Stimulated activated CD4-positive, alpha-beta T cell treated with anti-CD3 and anti-CD28 coated beads, Interleukin-4, amount 100 ng/mL, for 4 hours (primary cell): ENCODE data around the gene DPH1.
"Not testable (repeated sequence)": the region's sequence is repeated elsewhere in the genome, so short reads cannot be mapped to it uniquely, and the experiment has no call there.

Source experiments
- DNase-seq, 2 experiments: peaks; one replicate each; pipeline ENCODE4 v3.0.0-alpha.2; 2020

The DPH1 gene

DNA sequence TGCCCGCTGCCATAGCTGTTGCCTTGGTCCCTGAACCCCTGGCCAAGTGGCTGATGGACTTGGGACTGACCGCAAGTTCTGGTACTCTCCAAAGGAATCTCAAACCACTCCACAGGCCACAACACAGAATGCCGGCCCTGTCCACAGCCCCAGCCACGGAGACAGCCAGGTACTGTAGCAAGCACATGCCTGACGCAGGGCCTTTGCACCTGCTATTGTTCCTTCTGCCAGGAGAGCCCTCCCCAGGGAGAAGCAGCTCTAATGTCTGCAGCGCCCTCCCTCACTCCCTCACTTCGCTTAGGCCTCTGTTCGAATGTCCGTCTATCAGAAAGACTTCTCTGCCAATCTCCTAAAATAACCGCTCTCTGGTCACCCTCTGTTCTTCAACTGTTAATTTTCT, 20.2 kb upstream of the DPH1 start:
- no peak for DNase-seq

DNA sequence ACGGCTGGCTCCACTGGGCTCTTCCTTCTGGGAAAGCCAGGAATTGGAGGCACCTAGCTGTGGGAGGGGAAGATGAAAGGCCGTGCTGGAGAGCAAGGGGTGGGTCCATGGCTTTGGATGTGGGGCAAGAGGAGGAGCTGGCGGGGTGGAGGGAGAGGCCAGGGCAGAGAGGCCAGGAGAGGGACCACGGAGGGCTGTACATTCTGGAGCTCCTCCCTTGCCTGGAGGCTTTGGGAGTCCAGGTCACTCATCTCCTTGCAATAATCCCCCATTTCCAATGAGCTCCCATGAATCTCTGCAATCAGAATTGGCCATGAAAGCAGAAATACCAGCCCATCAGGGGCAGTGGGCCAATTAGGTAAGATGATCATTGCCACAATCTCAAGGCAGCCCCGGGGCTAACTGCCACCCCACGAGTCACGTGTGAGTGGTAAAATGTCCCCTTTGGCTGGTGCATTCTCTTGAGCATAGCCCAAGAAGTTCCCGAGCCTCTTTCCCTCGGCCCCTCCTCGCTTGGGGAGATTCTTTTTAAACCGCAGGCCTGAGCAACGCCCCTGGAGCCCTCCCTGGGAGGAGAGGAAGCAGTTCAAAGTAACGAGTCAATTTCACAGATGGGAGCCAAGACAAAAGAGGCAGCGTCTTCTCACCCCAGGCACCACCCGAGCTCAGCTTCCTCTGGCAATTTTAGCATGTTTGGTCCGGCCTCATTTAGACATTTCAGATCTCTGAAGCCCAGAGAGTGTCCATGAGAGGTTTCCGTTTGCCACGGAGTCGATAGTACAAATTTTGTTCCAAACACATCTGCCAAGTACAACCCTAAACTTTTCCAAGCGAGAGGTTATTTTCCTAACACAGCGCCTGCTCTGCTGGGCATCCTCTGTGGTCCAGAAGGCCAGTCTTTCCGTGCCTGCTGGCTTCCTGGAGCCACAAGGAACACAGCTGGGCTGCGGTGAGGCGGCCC, 18.3 kb upstream of the DPH1 start:
- DNase-seq: no peak

DNA sequence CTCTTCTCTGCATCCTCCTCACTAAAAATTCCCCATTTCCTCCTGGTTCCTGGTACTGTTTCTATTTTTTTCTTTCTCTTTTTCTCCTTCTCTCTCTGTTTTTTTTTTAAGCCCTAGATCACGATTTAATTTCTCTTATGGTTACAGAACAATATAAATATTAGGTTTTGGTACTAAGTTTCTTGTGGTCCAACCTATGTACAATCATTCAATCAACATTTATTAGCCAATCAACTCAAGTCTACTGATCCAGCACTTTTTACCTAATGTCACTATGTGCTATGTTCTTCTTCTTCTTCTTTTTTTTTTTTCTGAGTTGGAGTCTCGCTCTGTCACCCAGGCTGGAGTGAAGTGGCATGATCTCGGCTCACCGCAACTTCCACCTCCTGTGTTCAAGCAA, 17.5 kb upstream of the DPH1 start:
- no peak for DNase-seq

DNA sequence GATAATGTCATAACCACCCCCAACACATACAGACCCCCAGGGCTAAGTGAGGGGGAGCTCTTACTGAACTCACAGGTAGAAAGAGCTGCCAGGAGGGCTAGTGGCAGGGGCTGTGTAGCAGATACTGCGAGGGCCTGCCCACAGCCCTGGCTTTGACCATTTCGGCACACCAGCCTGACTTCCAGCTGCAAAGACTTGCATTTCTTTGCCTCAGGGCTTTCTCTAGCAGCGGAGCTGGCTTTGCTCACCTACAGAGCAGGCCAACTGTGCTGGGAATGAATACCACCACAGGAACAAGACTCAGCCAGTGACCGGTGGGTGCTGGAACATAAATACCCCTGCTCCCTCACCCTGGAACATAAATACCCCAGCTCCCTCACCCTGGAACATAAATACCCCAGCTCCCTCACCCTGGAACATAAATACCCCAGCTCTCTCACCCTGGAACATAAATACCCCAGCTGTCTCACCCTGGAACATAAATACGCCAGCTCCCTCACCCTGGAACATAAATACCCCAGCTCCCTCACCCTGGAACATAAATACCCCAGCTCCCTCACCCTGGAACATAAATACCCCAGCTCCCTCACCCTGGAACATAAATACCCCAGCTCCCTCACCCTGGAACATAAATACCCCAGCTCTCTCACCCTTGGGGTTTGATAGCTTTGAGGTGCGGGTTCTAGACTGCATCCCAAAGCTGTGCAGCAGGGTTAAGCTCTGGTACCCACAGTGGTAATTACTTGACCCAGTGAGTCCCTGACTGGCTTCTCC, 16.5 kb upstream of the DPH1 start:
- not testable (repeated sequence) for DNase-seq

DNA sequence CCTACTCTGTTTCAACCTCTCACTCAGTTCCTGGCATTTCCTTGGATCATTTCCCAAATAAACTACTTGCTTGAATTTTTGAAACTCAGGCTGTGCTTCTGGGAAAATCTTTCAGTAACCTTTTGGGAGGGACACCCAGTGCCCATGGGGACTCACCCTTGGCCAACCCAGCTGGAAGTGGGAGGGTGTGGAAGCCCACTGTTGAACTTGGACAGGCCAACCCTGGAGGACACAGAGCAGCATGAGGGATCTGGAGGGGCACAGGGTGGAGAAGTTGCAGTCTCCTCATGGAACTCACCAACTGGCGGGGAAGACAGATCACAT, 16.0 kb upstream of the DPH1 start:
- no peak for DNase-seq

DNA sequence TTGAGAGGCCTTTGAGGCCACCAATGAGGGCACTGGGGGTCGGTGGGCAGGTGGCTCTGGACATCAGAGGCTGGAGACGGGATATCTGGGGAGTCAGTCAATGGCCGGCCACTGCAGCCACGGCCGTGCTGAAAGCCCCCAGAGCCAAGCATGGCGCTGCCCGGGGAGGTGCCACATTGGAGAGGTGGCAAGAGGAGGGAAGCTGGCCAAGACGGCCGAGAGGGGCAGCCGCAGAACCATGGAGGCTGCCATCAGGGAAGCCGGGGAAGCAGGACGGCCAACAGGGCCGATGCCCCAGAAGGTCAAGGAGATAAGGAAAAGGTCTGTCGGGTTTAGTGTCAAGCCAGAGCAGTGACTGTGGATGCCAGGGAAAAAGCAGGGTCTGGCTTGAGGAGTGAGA, 14.6 kb upstream of the DPH1 start:
- DNase-seq: no peak

DNA sequence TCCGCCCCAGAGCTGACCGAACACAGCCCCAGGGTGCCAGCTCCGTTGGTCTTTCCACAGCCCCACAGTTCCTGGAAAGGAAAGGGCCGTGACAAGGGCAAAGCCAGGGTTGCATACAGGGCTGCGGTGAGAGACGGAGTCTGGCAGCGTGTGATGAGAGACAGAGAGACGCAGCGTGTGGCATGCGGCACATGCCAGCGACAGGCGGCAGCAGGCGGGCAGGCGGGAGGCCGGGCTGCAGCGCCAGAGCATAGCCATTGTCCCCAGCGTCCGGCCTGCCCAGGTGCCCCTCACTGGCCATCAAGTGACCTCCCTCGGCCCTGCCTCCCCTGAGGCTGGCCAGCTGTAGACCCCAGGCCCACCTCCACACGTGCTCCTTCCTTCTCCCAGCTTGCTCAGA, 13.5 kb upstream of the DPH1 start:
- DNase-seq: no peak

DNA sequence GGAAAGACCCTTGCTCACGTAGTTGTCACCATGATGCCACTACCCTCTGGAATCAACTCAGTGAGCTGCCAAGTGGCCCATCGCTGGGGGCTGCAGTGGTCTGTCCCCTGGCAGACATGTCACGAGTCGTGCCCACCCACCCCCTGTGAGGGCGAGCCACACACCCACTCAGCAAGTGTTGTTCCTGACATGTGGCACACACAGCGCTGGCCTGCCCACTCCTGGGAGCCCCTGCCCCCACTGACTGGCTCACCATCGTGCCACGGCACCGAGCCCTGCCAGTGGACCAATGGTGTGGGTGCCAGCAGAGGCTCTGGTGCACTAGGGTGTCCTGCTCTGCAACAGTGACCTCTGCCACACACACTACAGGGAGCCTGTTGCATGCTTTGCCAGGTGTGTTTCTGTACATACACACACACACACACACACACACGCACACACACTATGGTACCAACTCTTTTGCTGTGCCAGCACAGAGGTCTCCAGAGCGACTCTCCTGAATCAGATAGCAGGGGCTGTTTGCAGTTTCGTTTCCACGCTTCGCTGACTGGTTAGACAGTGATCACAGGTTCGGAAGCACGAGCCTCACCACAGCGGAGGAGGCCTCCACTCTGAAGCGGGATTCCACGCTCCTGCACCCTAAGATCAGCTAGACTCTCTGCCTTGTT, 12.5 kb upstream of the DPH1 start:
- no peak for DNase-seq

DNA sequence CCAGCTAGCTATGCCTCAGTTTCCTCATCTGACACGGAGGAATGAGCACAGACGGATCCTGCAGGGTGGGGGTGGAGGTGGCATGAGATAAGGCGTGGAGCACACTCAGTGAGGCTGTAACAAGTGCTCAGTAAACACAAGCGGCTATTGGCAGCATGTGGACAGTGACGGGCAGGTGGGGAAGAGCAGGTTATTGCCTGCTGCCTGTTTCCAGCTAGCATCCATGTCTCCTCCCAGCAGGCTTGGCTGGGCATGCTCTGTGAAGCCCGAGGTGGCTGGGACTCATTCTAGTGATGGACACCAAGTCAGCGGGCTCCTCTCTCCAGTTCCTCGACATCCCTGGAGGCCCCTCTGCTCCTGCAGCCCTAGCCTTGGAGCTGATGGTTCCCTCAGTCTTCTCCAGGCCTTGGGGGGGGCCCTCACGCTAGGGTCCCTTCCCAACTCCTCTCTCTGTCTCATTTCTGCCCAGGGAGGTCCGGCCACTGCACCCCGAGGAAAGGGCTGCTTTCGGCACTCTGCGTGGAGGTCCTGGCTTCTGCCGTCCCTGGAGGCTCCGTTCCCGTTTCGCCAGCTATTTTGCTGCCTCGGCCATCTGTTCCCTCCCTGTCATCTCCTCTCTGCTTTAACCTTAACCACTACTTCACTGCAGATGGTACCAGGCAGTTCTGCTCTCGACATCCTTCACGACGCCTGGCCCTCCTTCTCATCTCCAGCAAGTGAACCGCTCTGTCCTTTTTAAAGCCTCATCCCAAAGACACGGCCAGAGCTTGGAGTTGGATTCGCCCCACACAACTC, 11.0 kb upstream of the DPH1 start:
- no peak for DNase-seq

DNA sequence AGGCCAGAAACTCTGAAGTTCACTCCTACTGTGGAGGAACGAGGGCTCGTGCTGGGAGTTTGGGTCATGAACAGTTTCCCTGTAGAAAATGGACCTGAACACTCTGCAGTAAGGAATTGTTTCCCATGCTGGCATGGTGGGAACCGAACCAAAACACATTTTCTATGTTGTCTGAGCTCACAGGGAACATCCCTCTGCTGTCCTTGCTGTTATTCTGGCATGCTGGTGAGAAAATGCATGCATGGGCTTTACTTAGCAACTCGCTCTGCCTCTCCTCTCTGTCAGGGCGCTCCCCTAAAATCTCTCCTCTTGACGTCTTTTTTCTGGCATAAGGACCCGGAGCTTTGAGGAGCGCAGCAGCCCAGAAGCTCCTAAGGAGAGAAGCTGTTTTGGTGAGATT, 10.2 kb upstream of the DPH1 start:
- no peak for DNase-seq

DNA sequence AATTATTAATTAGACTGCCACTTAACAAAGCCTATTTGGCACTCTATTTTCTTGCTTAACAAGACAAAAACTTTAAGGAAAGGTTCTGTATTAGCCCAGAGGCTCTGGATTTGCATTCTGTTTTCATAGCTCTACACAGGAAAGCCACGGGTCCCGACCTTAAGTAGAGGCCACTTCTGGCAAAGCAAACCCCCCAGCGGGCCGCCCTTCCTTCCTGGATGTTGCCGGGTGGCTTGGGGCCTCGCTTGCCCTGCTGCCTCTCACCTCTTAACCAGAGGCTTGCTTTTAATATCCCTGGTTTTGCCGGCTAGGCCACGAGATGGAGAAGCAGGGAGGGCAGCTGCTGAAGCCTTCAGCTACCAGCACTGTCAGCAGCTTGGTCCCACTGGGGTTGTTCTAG, 9.2 kb upstream of the DPH1 start:
- DNase-seq: no peak

DNA sequence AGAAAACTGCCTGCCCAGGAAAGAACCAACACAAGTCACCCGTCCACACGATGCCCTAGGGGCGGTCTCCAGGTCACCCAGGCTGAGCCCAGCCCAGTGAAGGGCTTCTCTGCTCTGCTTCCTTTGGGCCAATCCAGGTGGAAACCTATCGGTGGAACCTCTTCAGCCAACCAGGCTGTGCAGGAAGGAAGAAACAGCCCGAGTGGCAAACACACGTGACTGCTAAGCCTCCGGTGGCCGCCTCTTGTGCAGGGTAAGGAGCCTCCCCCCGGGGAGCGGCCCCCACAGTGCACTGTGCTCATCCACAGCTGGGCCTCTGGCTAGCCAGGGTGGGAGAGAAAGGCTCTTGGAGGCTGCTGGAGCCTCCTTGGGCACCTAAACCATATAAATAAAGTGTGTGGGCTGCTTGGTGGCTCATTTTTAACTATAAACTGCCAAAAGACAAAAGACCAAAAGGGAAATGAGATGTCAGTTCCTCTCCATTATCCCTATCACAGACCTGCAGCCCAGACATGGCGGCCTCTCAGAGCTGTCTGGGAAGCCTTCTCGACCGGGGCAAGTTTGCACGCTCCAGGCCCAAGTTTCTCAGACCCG, 7.2 kb upstream of the DPH1 start:
- no peak for DNase-seq

DNA sequence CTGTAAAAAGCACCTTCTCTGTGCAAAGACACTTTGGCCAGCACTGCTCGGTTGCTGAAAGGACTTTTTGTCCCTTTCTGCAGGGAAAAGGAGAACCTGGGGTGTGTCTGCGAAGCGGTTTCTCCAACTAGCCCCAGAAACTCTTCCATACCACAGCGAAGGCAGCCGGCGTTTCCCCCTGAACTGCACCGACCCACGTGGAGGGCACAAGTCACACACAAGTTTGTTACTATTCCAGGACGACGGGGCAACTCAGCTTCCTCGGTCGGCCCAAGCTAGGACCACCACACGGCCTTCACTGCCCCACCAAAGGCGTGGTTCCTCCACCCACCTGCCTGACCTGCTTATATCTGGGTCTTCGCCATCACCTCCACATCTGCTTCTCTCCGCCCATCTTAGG, 6.7 kb upstream of the DPH1 start:
- DNase-seq: no peak

DNA sequence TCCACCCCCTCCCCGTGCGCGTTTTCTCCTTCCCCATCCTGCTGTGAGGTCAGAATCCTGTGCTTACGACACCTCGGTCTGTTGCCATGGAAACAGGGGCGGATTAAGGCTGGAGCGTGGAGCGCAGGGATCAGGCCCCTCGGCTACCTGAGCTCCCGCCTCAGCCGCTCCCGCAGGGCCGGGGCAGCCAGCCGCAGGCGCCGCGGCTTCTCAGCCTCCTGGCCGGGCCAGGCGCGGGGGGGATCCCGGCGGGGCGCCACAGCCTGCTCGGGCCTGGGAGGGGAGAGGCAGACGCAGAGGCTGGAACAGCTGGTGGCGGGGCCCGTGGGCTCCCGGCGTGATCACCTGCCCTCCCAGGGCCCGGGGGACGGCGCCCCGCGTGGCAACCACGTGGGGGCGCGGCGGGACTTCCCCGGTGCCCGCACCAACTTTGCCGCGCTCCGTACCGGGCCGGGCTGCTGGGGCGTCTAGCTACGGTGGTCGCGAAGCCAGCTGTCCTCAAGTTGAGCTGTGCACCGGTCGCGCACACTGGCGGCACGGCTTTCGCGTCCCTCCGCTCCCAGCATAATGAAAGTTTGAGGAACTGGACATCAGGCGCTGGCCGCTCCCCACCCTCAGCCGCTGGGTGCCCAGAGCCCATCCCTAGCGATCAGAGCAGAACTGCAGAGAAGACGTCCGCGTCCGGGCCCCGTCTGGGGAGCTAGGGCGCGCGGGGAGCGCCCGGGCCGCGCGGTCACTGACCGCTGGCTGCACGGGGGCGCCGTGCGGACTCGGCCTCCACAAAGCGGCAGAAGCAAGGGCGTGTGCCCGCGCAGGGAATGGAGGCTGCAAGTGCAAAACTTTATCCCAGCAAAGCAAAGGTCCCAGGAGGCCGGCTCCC, 6.0 kb upstream of the DPH1 start:
- peak; percentile 30 to 50 for DNase-seq

DNA sequence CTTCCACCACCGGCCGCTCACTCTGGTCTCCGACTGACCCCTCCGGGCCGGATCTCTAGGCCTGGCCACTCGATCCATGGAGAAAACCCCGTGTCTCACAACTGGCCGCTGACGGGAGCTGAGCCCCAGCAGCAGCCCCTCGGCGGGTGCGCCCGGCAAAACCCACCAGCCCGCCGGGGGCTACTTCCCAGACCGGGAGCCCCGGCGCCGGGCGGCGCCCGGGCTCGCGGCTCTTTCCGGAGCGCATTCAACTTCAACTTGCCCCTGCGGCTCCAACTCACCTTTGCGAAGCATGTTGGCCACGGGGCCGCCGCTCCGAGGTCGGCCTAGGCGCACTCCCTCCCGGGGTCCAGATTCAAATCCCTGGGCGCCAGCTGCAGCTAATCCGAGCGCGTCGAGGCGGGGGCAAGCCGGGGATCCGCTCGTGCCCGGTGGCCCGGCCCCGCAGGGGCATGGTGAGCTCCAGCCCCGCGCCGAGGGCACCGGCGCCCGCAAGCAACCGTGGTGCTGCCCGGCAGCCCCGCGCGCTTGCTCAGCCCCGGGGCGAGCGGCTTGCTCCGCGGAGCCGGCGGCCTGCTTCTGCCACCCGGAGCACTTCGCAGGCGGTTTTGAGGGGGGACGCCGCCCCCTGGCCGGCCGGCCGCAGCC, 5.3 kb upstream of the DPH1 start:
- no peak for DNase-seq

DNA sequence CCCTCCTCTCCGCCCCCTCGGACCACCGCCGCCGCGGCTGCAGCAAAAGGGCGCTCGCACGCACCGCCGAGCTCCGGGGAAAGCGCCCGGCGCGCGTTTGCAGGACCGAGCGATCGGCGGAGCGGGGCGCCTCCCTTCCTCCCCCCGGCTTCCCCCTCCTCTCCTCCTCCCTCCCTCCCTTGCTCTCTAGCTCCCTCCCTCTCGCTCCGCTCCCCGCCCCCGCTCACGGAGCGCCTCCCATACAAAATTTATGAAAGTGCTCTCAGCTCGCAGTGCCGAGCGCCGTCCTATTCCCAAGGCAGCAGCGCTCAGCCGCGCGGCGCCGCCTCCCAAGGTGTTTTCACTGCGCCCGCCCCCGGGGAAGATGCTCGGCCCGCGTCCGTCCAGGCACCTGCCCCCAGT, 4.7 kb upstream of the DPH1 start, which contains the start of gene RTN4RL1:
Gene RTN4RL1 (minus strand): TSS at position 115 of the 402 bp plus-strand sequence. CDS start 469 bp downstream, outside the sequence.
- DNase-seq: peak; percentile 68 to 81

DNA sequence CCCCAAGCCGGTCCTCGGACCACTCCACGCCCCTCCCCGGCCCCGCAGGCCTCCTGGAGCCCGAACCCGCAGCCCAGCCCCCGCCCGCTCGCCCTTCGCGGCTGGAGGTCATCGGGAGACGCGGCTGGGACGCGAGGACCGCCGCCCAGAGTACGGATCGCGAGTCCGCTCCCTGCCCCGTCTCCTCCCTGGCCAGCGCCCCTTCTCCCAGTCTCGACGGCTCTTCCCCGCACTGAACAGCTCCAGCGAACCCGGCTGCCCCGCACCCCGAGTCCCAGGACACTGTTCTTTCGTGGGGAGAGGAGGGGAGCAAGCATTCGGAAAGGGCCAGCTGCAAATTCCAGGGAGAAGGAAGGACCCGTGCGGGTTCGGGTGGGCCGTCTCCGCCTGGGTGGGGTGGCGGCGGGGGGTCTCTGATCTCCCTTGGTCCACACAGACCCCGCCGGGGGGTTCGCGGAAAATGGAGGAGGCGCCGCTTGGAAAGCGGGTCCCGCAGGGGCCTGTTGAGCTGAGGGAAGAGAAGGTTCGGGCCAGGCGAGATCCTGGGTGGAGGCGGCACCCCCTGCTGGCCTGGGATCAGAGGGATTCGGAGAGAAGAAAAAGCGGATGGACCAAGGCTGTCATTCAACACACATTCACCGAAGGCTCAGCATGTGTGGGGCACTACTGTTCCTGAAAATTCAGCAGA, 4.2 kb upstream of the DPH1 start:
- DNase-seq: peak in 1 of 2 experiments; percentile 18

DNA sequence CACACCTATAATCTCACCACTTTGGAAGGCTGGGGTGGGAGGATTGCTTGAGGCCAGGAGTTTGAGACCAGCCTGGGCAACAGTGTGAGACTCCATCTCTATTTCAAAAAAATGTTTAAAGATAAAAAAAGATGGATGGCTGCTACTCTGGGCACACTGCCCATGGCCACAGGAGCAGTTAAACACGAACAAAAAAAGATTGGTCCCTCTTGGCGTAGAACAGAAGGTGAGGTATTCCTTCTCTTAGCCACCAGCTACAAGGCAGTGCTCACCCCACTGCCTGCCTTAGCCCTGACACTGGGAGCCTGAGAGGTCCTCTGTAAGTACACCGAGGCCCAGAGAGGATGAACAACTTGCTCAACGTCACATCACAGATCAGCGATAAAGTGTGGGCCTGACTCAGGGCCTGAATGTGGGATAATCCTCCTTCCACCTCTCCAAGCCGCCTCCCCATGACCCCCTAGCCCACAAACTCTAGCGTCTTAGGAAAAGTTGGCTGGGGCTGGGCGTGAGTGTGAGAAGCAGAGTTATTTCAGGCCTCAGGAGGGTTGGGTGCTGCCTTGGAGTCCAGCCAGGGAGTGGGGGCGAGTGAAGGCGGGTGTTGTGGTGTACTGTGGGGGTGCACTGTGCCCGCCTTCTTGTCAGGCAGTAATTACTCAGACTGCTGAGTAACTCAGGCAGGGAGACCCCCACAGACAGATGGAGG, 2.3 kb upstream of the DPH1 start:
- no peak for DNase-seq

DNA sequence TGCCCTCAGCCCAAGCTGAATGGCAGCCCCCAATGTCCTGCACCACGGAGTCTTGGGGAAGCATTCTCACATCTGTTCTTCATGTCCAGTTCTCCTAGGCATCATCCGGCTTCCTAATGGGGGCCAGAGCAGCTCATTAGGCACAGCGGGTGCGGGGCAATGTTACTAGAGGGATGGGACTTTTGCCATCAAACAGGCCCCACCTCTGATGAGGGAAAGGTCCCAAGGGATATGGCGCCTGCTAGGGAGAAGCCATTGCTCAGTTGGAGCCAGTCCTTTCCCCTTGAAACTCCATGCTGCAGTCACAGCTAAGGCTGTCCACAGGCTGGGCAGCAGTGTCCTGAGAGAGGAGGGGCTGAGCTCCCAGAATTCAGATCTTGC, 1.7 kb upstream of the DPH1 start:
- DNase-seq: no peak
